GM12878 (cell line): ENCODE results near the gene CREB5. TPM values are rescaled to one million over a fixed set of nuclear protein-coding genes. Genes with fewer than 3 reads are reported as not detected.
"Not testable (repeated sequence)": the region's sequence is repeated elsewhere in the genome, so short reads cannot be mapped to it uniquely, and the experiment has no call there.

Experiments
- ATAC-seq: fragments of 200-7000 bp; cut with Tn5 transposase; 3 replicates; pipeline ENCODE4 v1.9.1; 2020; ENCODE audit warnings: mild to moderate bottlenecking, moderate library complexity
- BruUV-seq: library from RNA; stranded (reverse); fragments of 400-500 nt; replicated peaks from 2 replicates; lab custom pipeline; 2021; lab: Mats Ljungman, UMichigan
- CTCF ChIA-PET: fragments of 300-600 bp; sonication (Branson Sonifier 250); formaldehyde crosslinking; extraction: SDS; loops from one replicate; lab custom pipeline; 2021; ENCODE audit warnings: inconsistent platforms; lab: Yijun Ruan, JAX
- POLR2A ChIA-PET: fragments of 350-600 bp; formaldehyde crosslinking; extraction: SDS; loops from one replicate; lab custom pipeline; 2021; ENCODE audit warnings: inconsistent platforms; lab: Charles Lee
- RAD21 ChIA-PET: fragments of 300-600 bp; sonication (Branson Sonifier 250); formaldehyde crosslinking; loops from one replicate; lab custom pipeline; 2023; ENCODE audit warnings: antibody characterized with exemption; ENCODE audit not compliant: unreplicated experiment; lab: Charles Lee
- SMC1A ChIA-PET: fragments of 300-600 bp; sonication (Branson Sonifier 250); formaldehyde crosslinking; loops from one replicate; lab custom pipeline; 2023; ENCODE audit not compliant: unreplicated experiment, uncharacterized antibody; lab: Charles Lee
- DNase-seq: peaks from one replicate; pipeline ENCODE4 v3.0.0-alpha.2; 2011; ENCODE audit warnings: low read depth, low spot score
- FAIRE-seq: peaks from 3 replicates; lab custom pipeline; 2011; peaks lifted over from hg19 to GRCh38; lab: Jason Lieb, UNC
- H2AFZ ChIP-seq: 2 replicates; pipeline ENCODE4 v1.6.0; 2011; ENCODE audit warnings: low read depth, low read length, control low read depth; ENCODE audit not compliant: control insufficient read depth
- H3K27ac ChIP-seq: 2 replicates; pipeline ENCODE4 v1.5.1; 2011; ENCODE audit warnings: control low read depth; ENCODE audit not compliant: control insufficient read depth, insufficient read depth
- H3K27me3 ChIP-seq, 2 experiments: replicated peaks in 1 of 2; 2 replicates each; pipeline versions ENCODE4 v1.6.0 to v1.6.1; 2011; ENCODE audit warnings: low read length in 1 of 2; ENCODE audit not compliant: control insufficient read depth in 2 of 2, insufficient read depth in 2 of 2
- H3K36me3 ChIP-seq, 2 experiments: 2 replicates each; pipeline ENCODE4 v1.5.1; 2011; ENCODE audit warnings: low read length in 1 of 2; ENCODE audit not compliant: control insufficient read depth in 2 of 2, insufficient read depth in 2 of 2
- H3K4me1 ChIP-seq: 2 replicates; pipeline ENCODE4 v1.6.1; 2011; ENCODE audit warnings: mild to moderate bottlenecking, low read length, moderate library complexity, mixed read lengths; ENCODE audit not compliant: control insufficient read depth, insufficient read depth
- H3K4me2 ChIP-seq: 2 replicates; pipeline ENCODE4 v1.6.0; 2011; ENCODE audit warnings: control low read depth; ENCODE audit not compliant: control insufficient read depth, insufficient read depth
- H3K4me3 ChIP-seq: fragments of 200-600 bp; sonication (generic); 2 replicates; pipeline ENCODE4 v1.5.1; 2016
- H3K79me2 ChIP-seq: 2 replicates; pipeline ENCODE4 v1.6.0; 2011; ENCODE audit warnings: low read length; ENCODE audit not compliant: control insufficient read depth, insufficient read depth
- H3K9ac ChIP-seq: 2 replicates; pipeline ENCODE4 v1.8.0; 2011; ENCODE audit warnings: low read length, control low read depth, mixed read lengths; ENCODE audit not compliant: control insufficient read depth, insufficient read depth
- H3K9me3 ChIP-seq: replicated peaks from 3 replicates; pipeline ENCODE4 v1.5.1; 2011; ENCODE audit warnings: mild to moderate bottlenecking, low read length; ENCODE audit not compliant: control insufficient read depth, insufficient read depth
- H4K20me1 ChIP-seq: 2 replicates; pipeline ENCODE4 v1.6.0; 2011; ENCODE audit not compliant: control insufficient read depth, insufficient read depth
- CREM ChIP-seq: IDR thresholded peaks from 2 replicates; pipeline ENCODE4 v1.6.1; 2014; ENCODE audit warnings: antibody characterized with exemption, low read depth
- KLF5 ChIP-seq: fragments of 450-650 bp; IDR thresholded peaks from 2 replicates; pipeline ENCODE4 v1.6.1; 2014; ENCODE audit warnings: mild to moderate bottlenecking; ENCODE audit not compliant: partially characterized antibody
- SMC3 ChIP-seq: IDR thresholded peaks from 2 replicates; pipeline ENCODE4 v1.6.1; 2011; ENCODE audit warnings: low read length, improper control_type of control experiment, borderline replicate concordance
- WGBS: methylation state at CpG from one replicate; pipeline ENCODE4 v1.1.6; 2016; ENCODE audit warnings: low lambda C conversion rate; ENCODE audit not compliant: insufficient replicate concordance, insufficient coverage; ENCODE audit errors: missing lambda C conversion rate; 5-methylcytosine and 5-hydroxymethylcytosine counted together
- in situ Hi-C: fragments of 300-500 bp; cut with MboI; formaldehyde crosslinking; loops from 9 replicates; pipeline ENCODE4 v1.14.3; 2018; ENCODE audit warnings: mixed read lengths
- intact Hi-C: fragments of 100-400 bp; cut with micrococcal nuclease; formaldehyde crosslinking; loops from one replicate; pipeline ENCODE4 v1.14.2; 2022; ENCODE audit not compliant: unreplicated experiment
- polyA plus RNA-seq, 11 experiments: library from polyadenylated mRNA; depleted of rRNA in 4 of 11; unstranded in 6 of 11; stranded (reverse) in 5 of 11; fragments of >200 nt; fragmentation: Nextera tagmentation in 4 of 11; fragmentation: Illumina TruSeq in 1 of 11; extraction: Ambion mirVana in 4 of 11; extraction: Trizol in 1 of 11; gene quantifications; 1 replicate in 1 of 11; 2 replicates in 10 of 11; pipeline versions ENCODE4 v1.2.1 to v1.2.3, GENCODE V29; 2011 to 2016; ENCODE audit warnings: inconsistent platforms in 2 of 11, missing spikeins in 2 of 11, low read depth in 1 of 11
- total RNA-seq, 4 experiments: library from RNA; depleted of rRNA in 3 of 4; stranded (reverse); fragments of >200 nt in 3 of 4; fragmentation: Illumina TruSeq in 1 of 4; extraction: Trizol in 1 of 4; gene quantifications; 2 replicates each; pipeline versions ENCODE4 v1.2.1 to v1.2.3, GENCODE V29; 2013 to 2021
- TF ChIP-seq, protein P1 (sequence below): fragments of 450-650 bp; IDR thresholded peaks from 2 replicates; pipeline ENCODE4 v1.6.1; 2017; ENCODE audit warnings: low read depth, mild to moderate bottlenecking, moderate library complexity
- TF ChIP-seq, protein P2 (sequence below): fragments of 450-650 bp; IDR thresholded peaks from 2 replicates; pipeline ENCODE4 v1.6.1; 2018; ENCODE audit warnings: borderline replicate concordance, mild to moderate bottlenecking; ENCODE audit not compliant: partially characterized antibody
- TF ChIP-seq, protein P3 (sequence below): fragments of 450-650 bp; IDR thresholded peaks from 2 replicates; pipeline ENCODE4 v1.6.1; 2017; ENCODE audit warnings: mild to moderate bottlenecking, moderate library complexity

CREB5 gene
- total and polyA plus RNA-seq, 10 of the 15 experiments (the other 5 are each of a cell fraction or from before 2014, with no cell fraction given), result 12.9 to 74.1 (median 53.0) TPM

DNA sequence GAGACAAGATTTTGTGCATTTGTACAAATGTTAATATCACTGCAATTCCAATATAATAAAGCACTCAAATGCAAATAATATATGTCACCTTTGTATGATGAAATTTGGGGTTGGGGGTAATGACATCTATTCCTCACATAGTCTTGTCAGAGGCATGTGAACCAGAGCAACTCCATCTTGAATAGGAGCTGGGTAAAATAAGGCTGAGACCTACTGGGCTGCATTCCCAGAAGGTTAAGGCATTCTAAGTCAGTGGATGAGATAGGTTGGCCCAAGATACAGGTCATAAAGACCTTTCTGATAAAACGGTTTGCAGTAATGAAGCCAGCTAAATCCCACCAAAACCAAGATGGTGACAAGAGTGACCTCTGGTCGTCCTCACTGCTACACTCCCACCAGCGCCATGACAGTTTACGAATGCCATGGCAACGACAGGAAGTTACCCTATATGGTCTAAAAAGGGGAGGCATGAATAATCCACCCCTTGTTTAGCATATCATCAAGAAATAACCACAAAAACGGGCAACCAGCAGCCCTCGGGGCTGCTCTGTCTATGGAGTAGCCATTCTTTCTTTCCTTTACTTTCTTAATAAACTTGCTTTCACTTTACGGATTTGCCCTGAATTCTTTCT is 413.6 kb downstream of the CREB5 start:
- RAD21 ChIA-PET, result not testable (repeated sequence)

DNA sequence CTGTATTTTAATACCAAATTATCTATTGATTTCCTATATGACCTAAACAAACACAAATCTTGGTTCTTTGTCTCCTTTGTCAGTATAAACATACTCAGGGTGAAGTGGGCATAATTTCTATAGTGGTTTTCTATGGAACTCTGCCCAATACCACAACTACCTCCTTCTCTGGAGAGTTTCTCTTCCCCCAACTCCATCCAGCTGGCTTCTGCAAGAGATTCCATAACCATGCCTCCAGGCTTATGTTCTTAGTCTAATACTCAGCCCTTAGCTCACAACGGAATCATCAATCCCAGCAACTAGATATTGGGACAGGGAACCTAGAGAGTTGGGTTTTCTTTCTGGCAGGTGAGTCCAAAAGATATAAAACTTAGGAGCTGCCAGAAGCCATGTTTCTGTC is 418.5 kb downstream of the CREB5 start:
- in situ Hi-C loops, result no loop called here
- POLR2A ChIA-PET, result no interaction called here
- 45% methylated on average over 1 of the region's 1 CpG for WGBS
- TF ChIP-seq, protein P1, sequence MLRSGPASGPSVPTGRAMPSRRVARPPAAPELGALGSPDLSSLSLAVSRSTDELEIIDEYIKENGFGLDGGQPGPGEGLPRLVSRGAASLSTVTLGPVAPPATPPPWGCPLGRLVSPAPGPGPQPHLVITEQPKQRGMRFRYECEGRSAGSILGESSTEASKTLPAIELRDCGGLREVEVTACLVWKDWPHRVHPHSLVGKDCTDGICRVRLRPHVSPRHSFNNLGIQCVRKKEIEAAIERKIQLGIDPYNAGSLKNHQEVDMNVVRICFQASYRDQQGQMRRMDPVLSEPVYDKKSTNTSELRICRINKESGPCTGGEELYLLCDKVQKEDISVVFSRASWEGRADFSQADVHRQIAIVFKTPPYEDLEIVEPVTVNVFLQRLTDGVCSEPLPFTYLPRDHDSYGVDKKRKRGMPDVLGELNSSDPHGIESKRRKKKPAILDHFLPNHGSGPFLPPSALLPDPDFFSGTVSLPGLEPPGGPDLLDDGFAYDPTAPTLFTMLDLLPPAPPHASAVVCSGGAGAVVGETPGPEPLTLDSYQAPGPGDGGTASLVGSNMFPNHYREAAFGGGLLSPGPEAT, result no peak
- TF ChIP-seq, protein P2, sequence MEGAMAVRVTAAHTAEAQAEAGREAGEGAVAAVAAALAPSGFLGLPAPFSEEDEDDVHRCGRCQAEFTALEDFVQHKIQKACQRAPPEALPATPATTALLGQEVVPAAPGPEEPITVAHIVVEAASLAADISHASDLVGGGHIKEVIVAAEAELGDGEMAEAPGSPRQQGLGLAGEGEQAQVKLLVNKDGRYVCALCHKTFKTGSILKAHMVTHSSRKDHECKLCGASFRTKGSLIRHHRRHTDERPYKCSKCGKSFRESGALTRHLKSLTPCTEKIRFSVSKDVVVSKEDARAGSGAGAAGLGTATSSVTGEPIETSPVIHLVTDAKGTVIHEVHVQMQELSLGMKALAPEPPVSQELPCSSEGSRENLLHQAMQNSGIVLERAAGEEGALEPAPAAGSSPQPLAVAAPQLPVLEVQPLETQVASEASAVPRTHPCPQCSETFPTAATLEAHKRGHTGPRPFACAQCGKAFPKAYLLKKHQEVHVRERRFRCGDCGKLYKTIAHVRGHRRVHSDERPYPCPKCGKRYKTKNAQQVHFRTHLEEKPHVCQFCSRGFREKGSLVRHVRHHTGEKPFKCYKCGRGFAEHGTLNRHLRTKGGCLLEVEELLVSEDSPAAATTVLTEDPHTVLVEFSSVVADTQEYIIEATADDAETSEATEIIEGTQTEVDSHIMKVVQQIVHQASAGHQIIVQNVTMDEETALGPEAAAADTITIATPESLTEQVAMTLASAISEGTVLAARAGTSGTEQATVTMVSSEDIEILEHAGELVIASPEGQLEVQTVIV, result no peak
- TF ChIP-seq, protein P3, sequence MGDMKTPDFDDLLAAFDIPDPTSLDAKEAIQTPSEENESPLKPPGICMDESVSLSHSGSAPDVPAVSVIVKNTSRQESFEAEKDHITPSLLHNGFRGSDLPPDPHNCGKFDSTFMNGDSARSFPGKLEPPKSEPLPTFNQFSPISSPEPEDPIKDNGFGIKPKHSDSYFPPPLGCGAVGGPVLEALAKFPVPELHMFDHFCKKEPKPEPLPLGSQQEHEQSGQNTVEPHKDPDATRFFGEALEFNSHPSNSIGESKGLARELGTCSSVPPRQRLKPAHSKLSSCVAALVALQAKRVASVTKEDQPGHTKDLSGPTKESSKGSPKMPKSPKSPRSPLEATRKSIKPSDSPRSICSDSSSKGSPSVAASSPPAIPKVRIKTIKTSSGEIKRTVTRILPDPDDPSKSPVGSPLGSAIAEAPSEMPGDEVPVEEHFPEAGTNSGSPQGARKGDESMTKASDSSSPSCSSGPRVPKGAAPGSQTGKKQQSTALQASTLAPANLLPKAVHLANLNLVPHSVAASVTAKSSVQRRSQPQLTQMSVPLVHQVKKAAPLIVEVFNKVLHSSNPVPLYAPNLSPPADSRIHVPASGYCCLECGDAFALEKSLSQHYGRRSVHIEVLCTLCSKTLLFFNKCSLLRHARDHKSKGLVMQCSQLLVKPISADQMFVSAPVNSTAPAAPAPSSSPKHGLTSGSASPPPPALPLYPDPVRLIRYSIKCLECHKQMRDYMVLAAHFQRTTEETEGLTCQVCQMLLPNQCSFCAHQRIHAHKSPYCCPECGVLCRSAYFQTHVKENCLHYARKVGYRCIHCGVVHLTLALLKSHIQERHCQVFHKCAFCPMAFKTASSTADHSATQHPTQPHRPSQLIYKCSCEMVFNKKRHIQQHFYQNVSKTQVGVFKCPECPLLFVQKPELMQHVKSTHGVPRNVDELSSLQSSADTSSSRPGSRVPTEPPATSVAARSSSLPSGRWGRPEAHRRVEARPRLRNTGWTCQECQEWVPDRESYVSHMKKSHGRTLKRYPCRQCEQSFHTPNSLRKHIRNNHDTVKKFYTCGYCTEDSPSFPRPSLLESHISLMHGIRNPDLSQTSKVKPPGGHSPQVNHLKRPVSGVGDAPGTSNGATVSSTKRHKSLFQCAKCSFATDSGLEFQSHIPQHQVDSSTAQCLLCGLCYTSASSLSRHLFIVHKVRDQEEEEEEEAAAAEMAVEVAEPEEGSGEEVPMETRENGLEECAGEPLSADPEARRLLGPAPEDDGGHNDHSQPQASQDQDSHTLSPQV, result no peak
- TF ChIP-seq SMC3 (no peak), KLF5 (no peak), CREM (no peak)

More for the DNA sequence above, 413.6 kb downstream of the CREB5 start:
- H3K4me3 ChIP-seq, in situ Hi-C loops, H3K36me3 ChIP-seq, ATAC-seq, H3K9me3 ChIP-seq, H3K4me2 ChIP-seq, H4K20me1 ChIP-seq, DNase-seq, H3K9ac ChIP-seq, H3K79me2 ChIP-seq, POLR2A ChIA-PET, H2AFZ ChIP-seq, FAIRE-seq, H3K4me1 ChIP-seq, intact Hi-C loops, H3K27me3 ChIP-seq, BruUV-seq, H3K27ac ChIP-seq: not testable (repeated sequence)
- ChIA-PET CTCF (interaction anchor here (0.8 to 1.5 kb wide), 3 partner anchors 12 to 465 kb away, joined by 3 to 9 read pairs (median 4); no protein-coding TSS in a partner anchor), SMC1A (interaction anchor here (1.3 to 3.2 kb wide), 4 partner anchors 9 to 128 kb away, joined by 4 to 13 read pairs (median 5); no protein-coding TSS in a partner anchor)
- WGBS, result 43% methylated on average over 8 of the region's 8 CpGs

More for the DNA sequence above, 418.5 kb downstream of the CREB5 start:
- RAD21 ChIA-PET, result no interaction called here
- intact Hi-C loops, result no loop called here
- DNase-seq (no peak), FAIRE-seq (no peak), ATAC-seq (no peak)
- Histone ChIP-seq H3K27me3 (no peaks in the 10 kb centered on the region), H3K4me1 (no peaks in the 10 kb centered on the region), H3K4me3 (no peak overlapping the region), H3K9me3 (no peaks in the 10 kb centered on the region), H3K36me3 (no peaks in the 10 kb centered on the region), H3K9ac (no peak overlapping the region), H2AFZ (no peak overlapping the region), H3K4me2 (no peak overlapping the region), H3K79me2 (no peaks in the 10 kb centered on the region), H4K20me1 (no peaks in the 10 kb centered on the region), H3K27ac (no peak overlapping the region)
- SMC1A ChIA-PET, result interaction anchor here (1.0 to 2.0 kb wide), 4 partner anchors 9 to 171 kb away, joined by 3 to 5 read pairs (median 4); no protein-coding TSS in a partner anchor
- BruUV-seq, result no TSS peak
- CTCF ChIA-PET, result interaction anchor here (1.7 to 3.1 kb wide), 2 partner anchors 9 to 23 kb away, joined by 5 to 9 read pairs; no protein-coding TSS in a partner anchor
